ENCODE results near the gene SETBP1.

The SETBP1 gene

GRCh38 chr18:44747157-44747556, 66.5 kb downstream of the SETBP1 start:
- Histone ChIP-seq H3K9ac (ENCODE audit: low read depth, low read length, poor library complexity) (no peak overlapping the region), H2BK15ac (ENCODE audit: low read length) (no peak overlapping the region), H3K4ac (ENCODE audit: low read length) (no peak overlapping the region), H3K18ac (ENCODE audit: low read length) (no peak overlapping the region), H3K14ac (ENCODE audit: low read length) (no peak overlapping the region), H3K4me2 (ENCODE audit: insufficient read depth, low read length, poor library complexity, severe bottlenecking) (no peak overlapping the region), H2AFZ (ENCODE audit: low read length) (no peak overlapping the region), H3K4me3 (ENCODE audit: low read length in 2 of 2) (no peak overlapping the region), H3K23ac (ENCODE audit: low read depth, low read length, poor library complexity) (no peak overlapping the region), H4K91ac (ENCODE audit: low read depth, low read length, poor library complexity) (no peak overlapping the region), H2BK5ac (ENCODE audit: low read length) (no peak overlapping the region), H2BK120ac (ENCODE audit: low read depth, low read length) (no peak overlapping the region), H4K8ac (ENCODE audit: low read depth, low read length) (no peak overlapping the region), H3K9me3 (replicated peaks in 1 of 2; ENCODE audit: control insufficient read depth in 2 of 2, insufficient read depth in 1 of 2, low read depth in 1 of 2, low read length in 2 of 2) (peaks cover 0 to 2% of the 10 kb centered on the region in 2 donors), H2AK5ac (ENCODE audit: low read depth, low read length) (no peak overlapping the region), H3K27ac (replicated peaks; ENCODE audit: low read length) (no peak overlapping the region), H3K27me3 (ENCODE audit: control insufficient read depth in 3 of 3, insufficient read depth in 3 of 3, low read depth in 1 of 3, low read length in 3 of 3) (peaks cover 0 to 16% (median 0%) of the 10 kb centered on the region in 3 experiments), H2BK12ac (ENCODE audit: low read length) (no peak overlapping the region), H3K4me1 (ENCODE audit: control insufficient read depth in 2 of 2, insufficient read depth in 1 of 2, low read depth in 1 of 2, low read length in 2 of 2) (peaks cover 20 to 28% of the 10 kb centered on the region in 2 donors), H3K79me1 (ENCODE audit: low read depth, low read length) (peaks cover 2% of the 10 kb centered on the region), H3K36me3 (replicated peaks in 1 of 2; ENCODE audit: control insufficient read depth in 2 of 2, insufficient read depth in 2 of 2, low read length in 2 of 2) (no peaks in the 10 kb centered on the region)
- DNase-seq (ENCODE audit: low spot score) = no peak
- no CpG with 5 or more reads among the region's 1 CpG for WGBS, 2 donors (ENCODE audit: extremely low coverage in 2 of 2, insufficient read length in 2 of 2, insufficient replicate concordance in 1 of 2)

- no CpG with 5 or more reads among the region's 5 CpGs for WGBS, 2 donors (ENCODE audit: extremely low coverage in 2 of 2, insufficient read length in 2 of 2, insufficient replicate concordance in 1 of 2)
Observed at GRCh38 chr18:44748582-44748981, 67.9 kb downstream of the SETBP1 start.

GRCh38 chr18:44750774-44751173, 70.1 kb downstream of the SETBP1 start:
- Histone ChIP-seq H3K4me1 (ENCODE audit: control insufficient read depth in 2 of 2, insufficient read depth in 1 of 2, low read depth in 1 of 2, low read length in 2 of 2) (no peaks in the 10 kb centered on the region), H3K27ac (replicated peaks; ENCODE audit: low read length) (no peak overlapping the region), H2AK5ac (ENCODE audit: low read depth, low read length) (no peak overlapping the region), H3K4me2 (ENCODE audit: insufficient read depth, low read length, poor library complexity, severe bottlenecking) (no peak overlapping the region), H3K4ac (ENCODE audit: low read length) (no peak overlapping the region), H2BK5ac (ENCODE audit: low read length) (no peak overlapping the region), H2BK12ac (ENCODE audit: low read length) (no peak overlapping the region), H2BK120ac (ENCODE audit: low read depth, low read length) (no peak overlapping the region), H3K36me3 (replicated peaks in 1 of 2; ENCODE audit: control insufficient read depth in 2 of 2, insufficient read depth in 2 of 2, low read length in 2 of 2) (no peaks in the 10 kb centered on the region), H3K27me3 (ENCODE audit: control insufficient read depth in 3 of 3, insufficient read depth in 3 of 3, low read depth in 1 of 3, low read length in 3 of 3) (peaks cover 0 to 10% (median 0%) of the 10 kb centered on the region in 3 experiments), H3K18ac (ENCODE audit: low read length) (no peak overlapping the region), H3K9me3 (replicated peaks in 1 of 2; ENCODE audit: control insufficient read depth in 2 of 2, insufficient read depth in 1 of 2, low read depth in 1 of 2, low read length in 2 of 2) (peaks cover 0 to 3% of the 10 kb centered on the region in 2 donors), H4K91ac (ENCODE audit: low read depth, low read length, poor library complexity) (no peak overlapping the region), H2AFZ (ENCODE audit: low read length) (no peak overlapping the region), H3K14ac (ENCODE audit: low read length) (no peak overlapping the region), H3K79me1 (ENCODE audit: low read depth, low read length) (peaks cover 2% of the 10 kb centered on the region), H4K8ac (ENCODE audit: low read depth, low read length) (no peak overlapping the region), H2BK15ac (ENCODE audit: low read length) (no peak overlapping the region), H3K23ac (ENCODE audit: low read depth, low read length, poor library complexity) (no peak overlapping the region), H3K4me3 (ENCODE audit: low read length in 2 of 2) (peak overlapping the region in 1 of 2 donors; percentile 44), H3K9ac (ENCODE audit: low read depth, low read length, poor library complexity) (no peak overlapping the region)
- no peak for DNase-seq (ENCODE audit: low spot score)
- no CpG with 5 or more reads among the region's 1 CpG for WGBS, 2 donors (ENCODE audit: extremely low coverage in 2 of 2, insufficient read length in 2 of 2, insufficient replicate concordance in 1 of 2)

More at GRCh38 chr18:44748582-44748981, 67.9 kb downstream of the SETBP1 start:
- H3K36me3 ChIP-seq (replicated peaks in 1 of 2; ENCODE audit: control insufficient read depth in 2 of 2, insufficient read depth in 2 of 2, low read length in 2 of 2) = no peaks in the 10 kb centered on the region
- no peak for DNase-seq (ENCODE audit: low spot score)
- peaks cover 8 to 14% of the 10 kb centered on the region in 2 donors for H3K4me1 ChIP-seq (ENCODE audit: control insufficient read depth in 2 of 2, insufficient read depth in 1 of 2, low read depth in 1 of 2, low read length in 2 of 2)
- no peak overlapping the region for H4K8ac ChIP-seq (ENCODE audit: low read depth, low read length)
- H3K27ac ChIP-seq (replicated peaks; ENCODE audit: low read length) = no peak overlapping the region
- no peak overlapping the region for H3K4me2 ChIP-seq (ENCODE audit: insufficient read depth, low read length, poor library complexity, severe bottlenecking)
- H2BK5ac ChIP-seq (ENCODE audit: low read length) = no peak overlapping the region
- no peak overlapping the region for H3K4ac ChIP-seq (ENCODE audit: low read length)
- H3K9me3 ChIP-seq (replicated peaks in 1 of 2; ENCODE audit: control insufficient read depth in 2 of 2, insufficient read depth in 1 of 2, low read depth in 1 of 2, low read length in 2 of 2) = peaks cover 0 to 3% of the 10 kb centered on the region in 2 donors
- H2AFZ ChIP-seq (ENCODE audit: low read length) = no peak overlapping the region
- H4K91ac ChIP-seq (ENCODE audit: low read depth, low read length, poor library complexity) = no peak overlapping the region
- no peak overlapping the region for H3K23ac ChIP-seq (ENCODE audit: low read depth, low read length, poor library complexity)
- H2BK120ac ChIP-seq (ENCODE audit: low read depth, low read length) = no peak overlapping the region
- no peak overlapping the region for H3K14ac ChIP-seq (ENCODE audit: low read length)
- peaks cover 0 to 13% (median 0%) of the 10 kb centered on the region in 3 experiments for H3K27me3 ChIP-seq (ENCODE audit: control insufficient read depth in 3 of 3, insufficient read depth in 3 of 3, low read depth in 1 of 3, low read length in 3 of 3)
- H2BK12ac ChIP-seq (ENCODE audit: low read length) = no peak overlapping the region
- no peak overlapping the region for H3K18ac ChIP-seq (ENCODE audit: low read length)
- no peak overlapping the region for H2BK15ac ChIP-seq (ENCODE audit: low read length)
- no peak overlapping the region for H2AK5ac ChIP-seq (ENCODE audit: low read depth, low read length)
- peaks cover 2% of the 10 kb centered on the region for H3K79me1 ChIP-seq (ENCODE audit: low read depth, low read length)
- no peak overlapping the region for H3K4me3 ChIP-seq (ENCODE audit: low read length in 2 of 2)
- no peak overlapping the region for H3K9ac ChIP-seq (ENCODE audit: low read depth, low read length, poor library complexity)

- no peaks in the 10 kb centered on the region for H3K27me3 ChIP-seq (ENCODE audit: control insufficient read depth in 3 of 3, insufficient read depth in 3 of 3, low read depth in 1 of 3, low read length in 3 of 3)
- no peak overlapping the region for H3K4ac ChIP-seq (ENCODE audit: low read length)
- H3K9me3 ChIP-seq (replicated peaks in 1 of 2; ENCODE audit: control insufficient read depth in 2 of 2, insufficient read depth in 1 of 2, low read depth in 1 of 2, low read length in 2 of 2) = peaks cover 0 to 3% of the 10 kb centered on the region in 2 donors
- no peak overlapping the region for H3K9ac ChIP-seq (ENCODE audit: low read depth, low read length, poor library complexity)
- H3K14ac ChIP-seq (ENCODE audit: low read length) = no peak overlapping the region
- H2AK5ac ChIP-seq (ENCODE audit: low read depth, low read length) = no peak overlapping the region
- H2BK5ac ChIP-seq (ENCODE audit: low read length) = no peak overlapping the region
- no peaks in the 10 kb centered on the region for H3K36me3 ChIP-seq (replicated peaks in 1 of 2; ENCODE audit: control insufficient read depth in 2 of 2, insufficient read depth in 2 of 2, low read length in 2 of 2)
- no peaks in the 10 kb centered on the region for H3K4me1 ChIP-seq (ENCODE audit: control insufficient read depth in 2 of 2, insufficient read depth in 1 of 2, low read depth in 1 of 2, low read length in 2 of 2)
- H4K91ac ChIP-seq (ENCODE audit: low read depth, low read length, poor library complexity) = no peak overlapping the region
- H2BK15ac ChIP-seq (ENCODE audit: low read length) = no peak overlapping the region
- no peak overlapping the region for H3K27ac ChIP-seq (replicated peaks; ENCODE audit: low read length)
- no peak overlapping the region for H3K4me2 ChIP-seq (ENCODE audit: insufficient read depth, low read length, poor library complexity, severe bottlenecking)
- no peaks in the 10 kb centered on the region for H3K79me1 ChIP-seq (ENCODE audit: low read depth, low read length)
- no peak overlapping the region for H2AFZ ChIP-seq (ENCODE audit: low read length)
- no CpG with 5 or more reads among the region's 2 CpGs for WGBS, 2 donors (ENCODE audit: extremely low coverage in 2 of 2, insufficient read length in 2 of 2, insufficient replicate concordance in 1 of 2)
- H4K8ac ChIP-seq (ENCODE audit: low read depth, low read length) = no peak overlapping the region
- no peak for DNase-seq (ENCODE audit: low spot score)
- no peak overlapping the region for H2BK120ac ChIP-seq (ENCODE audit: low read depth, low read length)
- no peak overlapping the region for H3K18ac ChIP-seq (ENCODE audit: low read length)
- H3K23ac ChIP-seq (ENCODE audit: low read depth, low read length, poor library complexity) = no peak overlapping the region
- H3K4me3 ChIP-seq (ENCODE audit: low read length in 2 of 2) = no peak overlapping the region
- no peak overlapping the region for H2BK12ac ChIP-seq (ENCODE audit: low read length)
Observed at GRCh38 chr18:44754567-44754966, 73.9 kb downstream of the SETBP1 start.

Measured in neuronal stem cell (in vitro differentiated cells).